GM18517 (cell line): ENCODE measurements around the gene ARHGAP42.

ENCODE experiments used
- ATAC-seq: cut with Tn5 transposase; IDR thresholded peaks from one replicate; pipeline ENCODE4 v1.9.1; 2021; ENCODE audit warnings: mild to moderate bottlenecking, moderate library complexity; ENCODE audit not compliant: unreplicated experiment

The ARHGAP42 gene

GRCh38 chr11:100753571-100753970 lies 66.5 kb downstream of the ARHGAP42 start:
- no peak for ATAC-seq

- no peak for ATAC-seq
These were observed 69.5 kb downstream of the ARHGAP42 start for GRCh38 chr11:100756559-100756958.

GRCh38 chr11:100757646-100758045 lies 70.6 kb downstream of the ARHGAP42 start:
- no peak for ATAC-seq

GRCh38 chr11:100759106-100759505 lies 72.0 kb downstream of the ARHGAP42 start:
- no peak for ATAC-seq

GRCh38 chr11:100759856-100760255 lies 72.8 kb downstream of the ARHGAP42 start:
- ATAC-seq: no peak

- ATAC-seq: no peak
These were observed 73.7 kb downstream of the ARHGAP42 start for GRCh38 chr11:100760744-100761143.

GRCh38 chr11:100761841-100762240 lies 74.8 kb downstream of the ARHGAP42 start:
- no peak for ATAC-seq

- ATAC-seq: no peak
These were observed 79.7 kb downstream of the ARHGAP42 start for GRCh38 chr11:100766764-100767163.

- ATAC-seq: no peak
These were observed 82.1 kb downstream of the ARHGAP42 start for GRCh38 chr11:100769165-100769564.

GRCh38 chr11:100769617-100770016 lies 82.5 kb downstream of the ARHGAP42 start:
- no peak for ATAC-seq

- ATAC-seq: no peak
These were observed 87.0 kb downstream of the ARHGAP42 start for GRCh38 chr11:100774132-100774531.

GRCh38 chr11:100774859-100775258 lies 87.8 kb downstream of the ARHGAP42 start:
- ATAC-seq: no peak

GRCh38 chr11:100776212-100776896 lies 89.3 kb downstream of the ARHGAP42 start:
- ATAC-seq: no peak

- ATAC-seq: no peak
These were observed 90.0 kb downstream of the ARHGAP42 start for GRCh38 chr11:100777103-100777502.

GRCh38 chr11:100777736-100778135 lies 90.6 kb downstream of the ARHGAP42 start:
- no peak for ATAC-seq

- no peak for ATAC-seq
These were observed 91.2 kb downstream of the ARHGAP42 start for GRCh38 chr11:100778166-100778785.

GRCh38 chr11:100780470-100780869 lies 93.4 kb downstream of the ARHGAP42 start:
- ATAC-seq: no peak

- ATAC-seq: no peak
These were observed 98.3 kb downstream of the ARHGAP42 start for GRCh38 chr11:100785148-100785983.

GRCh38 chr11:100788561-100789295 lies 101.6 kb downstream of the ARHGAP42 start:
- no peak for ATAC-seq

GRCh38 chr11:100789500-100789899 lies 102.4 kb downstream of the ARHGAP42 start:
- ATAC-seq: no peak

GRCh38 chr11:100790073-100790472 lies 103.0 kb downstream of the ARHGAP42 start:
- no peak for ATAC-seq
